Measurements from ENCODE around the gene BCAR3.

BCAR3 gene

DNA sequence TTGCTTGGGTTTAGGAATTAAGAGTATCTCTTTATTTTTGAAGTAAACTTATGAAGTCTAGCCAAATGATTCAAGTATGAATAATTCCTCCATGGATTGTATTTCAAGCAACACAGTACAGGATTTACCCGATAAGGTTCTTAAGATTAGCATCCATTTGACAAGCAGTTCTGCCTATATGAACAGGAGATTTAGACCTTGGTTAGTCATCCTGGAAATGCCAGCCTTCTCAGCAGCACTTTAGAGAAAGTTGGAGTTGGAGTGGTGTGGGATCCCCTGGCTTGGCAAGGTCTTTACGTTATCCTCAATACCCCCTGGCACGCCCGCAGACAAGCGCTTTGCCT, 1.6 kb downstream of the BCAR3 start:
- peak overlapping the region; percentile 94 for H3K27ac ChIP-seq (ENCODE audit: poor library complexity, severe bottlenecking)
- H3K9me3 ChIP-seq (ENCODE audit: severe bottlenecking) = no peaks in the 10 kb centered on the region
- H3K36me3 ChIP-seq (ENCODE audit: low read depth) = peaks cover 59% of the 10 kb centered on the region
- ATAC-seq (ENCODE audit: low read depth) (peak; percentile 35), DNase-seq (ENCODE audit: low spot score) (no peak)
- TF ChIP-seq, protein P1, sequence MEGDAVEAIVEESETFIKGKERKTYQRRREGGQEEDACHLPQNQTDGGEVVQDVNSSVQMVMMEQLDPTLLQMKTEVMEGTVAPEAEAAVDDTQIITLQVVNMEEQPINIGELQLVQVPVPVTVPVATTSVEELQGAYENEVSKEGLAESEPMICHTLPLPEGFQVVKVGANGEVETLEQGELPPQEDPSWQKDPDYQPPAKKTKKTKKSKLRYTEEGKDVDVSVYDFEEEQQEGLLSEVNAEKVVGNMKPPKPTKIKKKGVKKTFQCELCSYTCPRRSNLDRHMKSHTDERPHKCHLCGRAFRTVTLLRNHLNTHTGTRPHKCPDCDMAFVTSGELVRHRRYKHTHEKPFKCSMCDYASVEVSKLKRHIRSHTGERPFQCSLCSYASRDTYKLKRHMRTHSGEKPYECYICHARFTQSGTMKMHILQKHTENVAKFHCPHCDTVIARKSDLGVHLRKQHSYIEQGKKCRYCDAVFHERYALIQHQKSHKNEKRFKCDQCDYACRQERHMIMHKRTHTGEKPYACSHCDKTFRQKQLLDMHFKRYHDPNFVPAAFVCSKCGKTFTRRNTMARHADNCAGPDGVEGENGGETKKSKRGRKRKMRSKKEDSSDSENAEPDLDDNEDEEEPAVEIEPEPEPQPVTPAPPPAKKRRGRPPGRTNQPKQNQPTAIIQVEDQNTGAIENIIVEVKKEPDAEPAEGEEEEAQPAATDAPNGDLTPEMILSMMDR (IDR thresholded peaks at IDR 0.05; ENCODE audit: poor library complexity, severe bottlenecking) = no peak
- H3K4me1 ChIP-seq (ENCODE audit: insufficient read depth, poor library complexity, severe bottlenecking) = peaks cover 60% of the 10 kb centered on the region
- no peaks in the 10 kb centered on the region for H3K27me3 ChIP-seq (ENCODE audit: insufficient read depth, poor library complexity, severe bottlenecking)
- H3K4me3 ChIP-seq (ENCODE audit: severe bottlenecking) = peak overlapping the region; percentile 83

- H3K4me3 ChIP-seq (ENCODE audit: severe bottlenecking) = peak overlapping the region; percentile 83
- H3K4me1 ChIP-seq (ENCODE audit: insufficient read depth, poor library complexity, severe bottlenecking) = peaks cover 65% of the 10 kb centered on the region
- ATAC-seq (ENCODE audit: low read depth) (no peak), DNase-seq (ENCODE audit: low spot score) (no peak)
- TF ChIP-seq, protein P1 (IDR thresholded peaks at IDR 0.05; ENCODE audit: poor library complexity, severe bottlenecking) = no peak
- H3K27me3 ChIP-seq (ENCODE audit: insufficient read depth, poor library complexity, severe bottlenecking) = no peaks in the 10 kb centered on the region
- H3K9me3 ChIP-seq (ENCODE audit: severe bottlenecking) = no peaks in the 10 kb centered on the region
- H3K36me3 ChIP-seq (ENCODE audit: low read depth) = peaks cover 64% of the 10 kb centered on the region
- peak overlapping the region; percentile 94 for H3K27ac ChIP-seq (ENCODE audit: poor library complexity, severe bottlenecking)
Observed at GRCh38 chr1:93679546-93679945, 2.1 kb downstream of the BCAR3 start.

GRCh38 chr1:93678946-93679480, 2.6 kb downstream of the BCAR3 start:
- Histone ChIP-seq H3K4me1 (ENCODE audit: insufficient read depth, poor library complexity, severe bottlenecking) (peaks cover 70% of the 10 kb centered on the region), H3K36me3 (ENCODE audit: low read depth) (peaks cover 69% of the 10 kb centered on the region), H3K4me3 (ENCODE audit: severe bottlenecking) (peak overlapping the region; percentile 83), H3K27me3 (ENCODE audit: insufficient read depth, poor library complexity, severe bottlenecking) (no peaks in the 10 kb centered on the region), H3K27ac (ENCODE audit: poor library complexity, severe bottlenecking) (peak overlapping the region; percentile 94), H3K9me3 (ENCODE audit: severe bottlenecking) (no peaks in the 10 kb centered on the region)
- ATAC-seq (ENCODE audit: low read depth) = no peak
- no peak for DNase-seq (ENCODE audit: low spot score)
- TF ChIP-seq, protein P1 (IDR thresholded peaks at IDR 0.05; ENCODE audit: poor library complexity, severe bottlenecking) = no peak

DNA sequence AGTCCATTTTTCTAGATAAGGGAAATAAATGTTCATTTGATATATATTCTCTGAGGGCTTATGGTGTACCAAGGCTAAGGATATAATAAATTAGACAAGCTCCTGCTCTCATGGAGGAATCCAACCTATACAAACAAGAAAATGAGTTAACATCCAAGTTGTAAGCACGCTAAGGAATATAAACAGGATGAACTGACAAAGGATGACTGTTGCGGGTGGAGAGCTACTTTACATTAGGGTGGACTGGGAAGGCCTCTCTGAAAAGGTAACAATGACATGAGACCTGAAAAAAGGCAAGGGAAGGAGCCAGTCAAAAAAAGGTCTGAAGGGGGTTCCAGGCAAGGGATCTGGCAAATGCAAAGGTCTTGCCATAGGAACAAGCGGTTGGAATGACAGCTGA, 3.1 kb downstream of the BCAR3 start:
- Histone ChIP-seq H3K27me3 (ENCODE audit: insufficient read depth, poor library complexity, severe bottlenecking) (no peaks in the 10 kb centered on the region), H3K27ac (ENCODE audit: poor library complexity, severe bottlenecking) (peak overlapping the region; percentile 94), H3K4me1 (ENCODE audit: insufficient read depth, poor library complexity, severe bottlenecking) (peaks cover 75% of the 10 kb centered on the region), H3K36me3 (ENCODE audit: low read depth) (peaks cover 74% of the 10 kb centered on the region), H3K9me3 (ENCODE audit: severe bottlenecking) (no peaks in the 10 kb centered on the region), H3K4me3 (ENCODE audit: severe bottlenecking) (no peak overlapping the region)
- TF ChIP-seq, protein P1 (IDR thresholded peaks at IDR 0.05; ENCODE audit: poor library complexity, severe bottlenecking) = no peak
- ATAC-seq (ENCODE audit: low read depth) (no peak), DNase-seq (ENCODE audit: low spot score) (no peak)

DNA sequence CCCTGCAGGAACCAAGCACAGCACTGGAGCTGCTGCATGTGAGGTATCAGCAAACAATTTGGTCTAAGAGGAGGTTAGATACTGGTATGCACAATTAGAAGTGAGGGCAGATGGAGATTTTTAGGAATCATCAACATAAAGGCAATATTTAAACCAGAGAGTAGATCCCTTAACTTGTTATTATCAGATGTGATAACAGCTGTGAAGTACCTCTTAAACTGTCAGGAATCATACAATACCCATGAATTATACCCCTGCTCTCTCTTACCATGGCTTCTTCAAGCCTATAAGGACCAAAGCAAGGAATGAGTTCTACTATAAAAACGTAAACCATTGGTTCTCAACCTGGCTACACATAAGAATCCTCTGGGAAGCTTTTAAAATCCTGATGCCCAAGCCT, 3.9 kb downstream of the BCAR3 start:
- H3K27ac ChIP-seq (ENCODE audit: poor library complexity, severe bottlenecking) = peak overlapping the region; percentile 94
- H3K9me3 ChIP-seq (ENCODE audit: severe bottlenecking) = no peaks in the 10 kb centered on the region
- TF ChIP-seq, protein P1 (IDR thresholded peaks at IDR 0.05; ENCODE audit: poor library complexity, severe bottlenecking) = no peak
- peaks cover 82% of the 10 kb centered on the region for H3K36me3 ChIP-seq (ENCODE audit: low read depth)
- no peaks in the 10 kb centered on the region for H3K27me3 ChIP-seq (ENCODE audit: insufficient read depth, poor library complexity, severe bottlenecking)
- no peak overlapping the region for H3K4me3 ChIP-seq (ENCODE audit: severe bottlenecking)
- H3K4me1 ChIP-seq (ENCODE audit: insufficient read depth, poor library complexity, severe bottlenecking) = peaks cover 75% of the 10 kb centered on the region
- no peak for ATAC-seq (ENCODE audit: low read depth)
- no peak for DNase-seq (ENCODE audit: low spot score)

Measured in RWPE2 (cell line).